GM23248 (cell line): ENCODE data around the gene PIAS2. TPM values are rescaled to one million over a fixed set of nuclear protein-coding genes. Genes with fewer than 3 reads are reported as not detected.
"Not testable (repeated sequence)": the region's sequence is repeated elsewhere in the genome, so short reads cannot be mapped to it uniquely, and the experiment has no call there.

Experiments
- DNase-seq: peaks from one replicate; pipeline ENCODE4 v3.0.0-alpha.2; 2015
- H2AFZ ChIP-seq: fragments of 200-600 bp; sonication (generic); 2 replicates; pipeline ENCODE4 v1.6.1; 2016; ENCODE audit warnings: antibody characterized with exemption
- H3F3A ChIP-seq: fragments of 200-600 bp; sonication (generic); 2 replicates; pipeline ENCODE4 v1.6.1; 2016; ENCODE audit warnings: mild to moderate bottlenecking, antibody characterized with exemption, mixed run types; ENCODE audit not compliant: insufficient read depth
- H3K27ac ChIP-seq: fragments of 200-600 bp; sonication (generic); 2 replicates; pipeline ENCODE4 v1.5.1; 2016; ENCODE audit warnings: mild to moderate bottlenecking
- H3K27me3 ChIP-seq: fragments of 200-600 bp; sonication (generic); replicated peaks from 2 replicates; pipeline ENCODE4 v1.6.1; 2016; ENCODE audit warnings: mild to moderate bottlenecking; ENCODE audit not compliant: insufficient read depth
- H3K36me3 ChIP-seq: fragments of 200-600 bp; sonication (generic); 2 replicates; pipeline ENCODE4 v1.6.1; 2016; ENCODE audit warnings: low read depth, mild to moderate bottlenecking
- H3K4me1 ChIP-seq: fragments of 200-600 bp; sonication (generic); 2 replicates; pipeline ENCODE4 v1.6.1; 2016; ENCODE audit warnings: mild to moderate bottlenecking; ENCODE audit not compliant: insufficient read depth
- H3K4me2 ChIP-seq: fragments of 200-600 bp; sonication (generic); one replicate; pipeline ENCODE4 v1.6.1; 2016; ENCODE audit warnings: mild to moderate bottlenecking; ENCODE audit not compliant: unreplicated experiment
- H3K4me3 ChIP-seq: fragments of 200-600 bp; sonication (generic); 2 replicates; pipeline ENCODE4 v1.5.1; 2016; ENCODE audit warnings: mild to moderate bottlenecking
- H3K79me2 ChIP-seq: fragments of 200-600 bp; sonication (generic); 2 replicates; pipeline ENCODE4 v1.6.1; 2016; ENCODE audit warnings: mild to moderate bottlenecking; ENCODE audit not compliant: insufficient read depth
- H3K9ac ChIP-seq: fragments of 200-600 bp; sonication (generic); 2 replicates; pipeline ENCODE4 v1.6.1; 2016; ENCODE audit warnings: mild to moderate bottlenecking
- H3K9me2 ChIP-seq: fragments of 200-600 bp; sonication (generic); 2 replicates; pipeline ENCODE4 v1.6.1; 2016; ENCODE audit warnings: mixed run types, mild to moderate bottlenecking, moderate library complexity; ENCODE audit not compliant: insufficient read depth
- H3K9me3 ChIP-seq: fragments of 200-600 bp; sonication (generic); one replicate; pipeline ENCODE4 v1.6.1; 2017; ENCODE audit warnings: low read depth
- H4K20me1 ChIP-seq: fragments of 200-600 bp; sonication (generic); 2 replicates; pipeline ENCODE4 v1.6.0; 2016; ENCODE audit not compliant: insufficient read depth
- EZH2 ChIP-seq: fragments of 200-600 bp; sonication (generic); IDR thresholded peaks from 2 replicates; pipeline ENCODE4 v1.6.1; 2018; ENCODE audit warnings: antibody characterized with exemption, mild to moderate bottlenecking; ENCODE audit not compliant: insufficient read depth, poor library complexity, severe bottlenecking
- EZH2phosphoT487 ChIP-seq: fragments of 200-600 bp; sonication (generic); IDR thresholded peaks from 2 replicates; pipeline ENCODE4 v1.6.1; 2018; ENCODE audit warnings: antibody characterized with exemption, moderate library complexity, mild to moderate bottlenecking, low read depth; ENCODE audit not compliant: insufficient read depth
- WGBS, 2 experiments: methylation state at CpG; one replicate each; pipeline ENCODE4 v1.1.6; 2015 to 2017; ENCODE audit warnings: low lambda C conversion rate in 2 of 2, low coverage in 1 of 2; ENCODE audit errors: missing lambda C conversion rate in 2 of 2; 5-methylcytosine and 5-hydroxymethylcytosine counted together
- in situ Hi-C: fragments of 300-500 bp; cut with MboI; formaldehyde crosslinking; loops from 2 replicates; pipeline ENCODE4 v1.15.0; 2020
- polyA plus RNA-seq: library from polyadenylated mRNA; unstranded; fragments of >200 nt; fragmentation: Nextera tagmentation; extraction: Ambion mirVana; gene quantifications from 2 replicates; pipeline ENCODE4 v1.2.1, GENCODE V29; 2016
- total RNA-seq: library from RNA; depleted of rRNA; stranded (reverse); fragments of >200 nt; shearing (Covaris generic); gene quantifications from 2 replicates; pipeline ENCODE4 v1.2.3, GENCODE V29; 2014

Gene PIAS2
- total and polyA plus RNA-seq, 2 experiments from 2014 or later, result 21.3 to 23.0 TPM

GRCh38 chr18:46832849-46833248, 84.5 kb downstream of the PIAS2 start:
- H3K4me2 ChIP-seq, result no peak overlapping the region
- no peaks in the 10 kb centered on the region for H3K9me3 ChIP-seq
- no peaks in the 10 kb centered on the region for H3K27me3 ChIP-seq
- no peak overlapping the region for H3K4me3 ChIP-seq
- H3K9me2 ChIP-seq, result no peaks in the 10 kb centered on the region
- in situ Hi-C loops, result no loop called here
- H3F3A ChIP-seq, result no peaks in the 10 kb centered on the region
- WGBS, 2 experiments, result 98 to 100% methylated on average over 2 of the region's 2 CpGs
- H3K9ac ChIP-seq, result no peak overlapping the region
- no peaks in the 10 kb centered on the region for H3K4me1 ChIP-seq
- H2AFZ ChIP-seq, result no peak overlapping the region
- no peak overlapping the region for H3K27ac ChIP-seq
- TF ChIP-seq EZH2 (no peak), EZH2phosphoT487 (no peak)
- DNase-seq, result no peak
- no peaks in the 10 kb centered on the region for H3K79me2 ChIP-seq
- peaks cover 20% of the 10 kb centered on the region; the same call in 1 of the 2 replicates for H3K36me3 ChIP-seq
- no peaks in the 10 kb centered on the region for H4K20me1 ChIP-seq

DNA sequence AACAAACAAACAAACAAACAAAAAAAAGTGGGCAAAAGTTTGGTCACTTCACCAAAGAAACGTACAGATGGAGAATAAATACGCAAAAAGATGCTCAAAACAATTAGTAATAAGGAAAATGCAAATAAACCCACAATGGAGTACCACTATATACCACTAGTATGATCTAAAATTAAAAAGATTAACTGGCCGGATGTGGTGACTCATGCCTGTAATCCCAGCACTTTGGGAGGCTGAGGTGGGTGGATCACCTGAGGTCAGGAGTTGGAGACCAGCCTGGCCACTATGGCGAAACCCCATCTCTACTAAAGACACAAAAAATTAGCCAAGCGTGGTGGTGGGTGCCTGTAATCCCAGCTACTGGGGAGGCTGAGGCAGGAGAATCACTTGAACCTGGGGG, 84.9 kb downstream of the PIAS2 start:
- H3K4me2 ChIP-seq, DNase-seq, H3K27ac ChIP-seq, in situ Hi-C loops, H4K20me1 ChIP-seq, H3K79me2 ChIP-seq, H3K4me1 ChIP-seq, H3F3A ChIP-seq, H3K9ac ChIP-seq, H3K4me3 ChIP-seq, H3K9me2 ChIP-seq, H2AFZ ChIP-seq, H3K27me3 ChIP-seq, H3K9me3 ChIP-seq: not testable (repeated sequence)
- H3K36me3 ChIP-seq, result peaks cover 24% of the 10 kb centered on the region; the same call in 1 of the 2 replicates
- 95 to 98% methylated on average over 5 of the region's 5 CpGs for WGBS, 2 experiments

DNA sequence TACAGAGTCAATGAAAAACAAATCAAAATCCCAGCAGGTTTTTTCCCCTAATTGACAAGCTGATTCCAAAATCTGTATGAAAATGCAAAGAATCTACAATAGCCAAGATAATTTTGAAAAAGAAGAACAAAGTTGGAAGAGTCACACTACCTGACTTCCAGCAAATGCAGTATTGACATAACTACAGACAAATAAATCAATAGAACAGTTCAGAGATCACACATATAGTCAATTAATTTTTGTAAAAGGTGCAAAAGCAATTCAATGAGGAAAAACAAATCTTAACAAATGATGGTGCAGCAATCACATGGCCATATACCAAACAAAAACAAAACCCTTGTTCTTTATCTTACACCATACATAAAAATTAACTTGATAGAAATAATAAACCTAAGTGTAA, 85.9 kb downstream of the PIAS2 start:
- Histone ChIP-seq H3K36me3 (peaks cover 31% of the 10 kb centered on the region), H3K4me1 (no peaks in the 10 kb centered on the region), H3F3A (no peaks in the 10 kb centered on the region), H3K27me3 (no peaks in the 10 kb centered on the region), H3K9ac (no peak overlapping the region), H3K9me2 (no peaks in the 10 kb centered on the region), H3K4me2 (no peak overlapping the region), H3K4me3 (no peak overlapping the region), H3K27ac (no peak overlapping the region), H2AFZ (no peak overlapping the region), H4K20me1 (no peaks in the 10 kb centered on the region), H3K79me2 (no peaks in the 10 kb centered on the region), H3K9me3 (no peaks in the 10 kb centered on the region)
- TF ChIP-seq EZH2phosphoT487, result no peak
- no peak for TF ChIP-seq EZH2
- no peak for DNase-seq
- in situ Hi-C loops, result no loop called here

DNA sequence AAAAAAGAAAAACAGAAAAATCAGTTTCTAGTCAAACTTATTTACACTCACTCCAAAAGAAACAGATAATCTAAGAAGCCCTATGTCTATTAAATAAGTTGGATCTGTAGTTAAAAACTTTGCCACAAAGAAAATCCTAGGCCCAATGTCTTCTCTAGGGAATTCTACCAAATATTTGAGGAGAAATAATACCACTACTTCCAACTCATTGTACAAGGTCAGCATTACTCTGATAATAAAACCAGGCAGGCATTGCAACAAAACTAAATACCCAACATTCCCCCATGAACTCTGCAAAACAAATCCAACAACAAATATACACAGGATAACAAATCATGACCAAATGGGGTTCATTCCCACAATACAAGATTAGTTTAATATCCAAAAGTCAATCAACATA, 86.7 kb downstream of the PIAS2 start:
- H3F3A ChIP-seq, result no peaks in the 10 kb centered on the region
- no peak for DNase-seq
- TF ChIP-seq EZH2phosphoT487, result no peak
- TF ChIP-seq EZH2, result no peak
- H3K4me1 ChIP-seq, result no peaks in the 10 kb centered on the region
- H3K27ac ChIP-seq, result no peak overlapping the region
- no peak overlapping the region for H3K4me3 ChIP-seq
- no peak overlapping the region for H3K4me2 ChIP-seq
- in situ Hi-C loops, result no loop called here
- no peaks in the 10 kb centered on the region for H4K20me1 ChIP-seq
- H3K9me2 ChIP-seq, result no peaks in the 10 kb centered on the region
- no peak overlapping the region for H3K9ac ChIP-seq
- no peak overlapping the region for H2AFZ ChIP-seq
- peaks cover 36% of the 10 kb centered on the region for H3K36me3 ChIP-seq
- no peaks in the 10 kb centered on the region for H3K79me2 ChIP-seq
- no peaks in the 10 kb centered on the region for H3K9me3 ChIP-seq
- H3K27me3 ChIP-seq, result no peaks in the 10 kb centered on the region

- in situ Hi-C loops, result no loop called here
- no peaks in the 10 kb centered on the region for H3K9me3 ChIP-seq
Measured at GRCh38 chr18:46829947-46830346, 87.4 kb downstream of the PIAS2 start.

More at GRCh38 chr18:46829947-46830346, 87.4 kb downstream of the PIAS2 start:
- no peak for DNase-seq
- no peaks in the 10 kb centered on the region for H3K27me3 ChIP-seq
- no peak overlapping the region for H3K9ac ChIP-seq
- no peaks in the 10 kb centered on the region for H3K79me2 ChIP-seq
- WGBS, 2 experiments, result 95 to 97% methylated on average over 1 of the region's 1 CpG
- H2AFZ ChIP-seq, result no peak overlapping the region
- peaks cover 36% of the 10 kb centered on the region for H3K36me3 ChIP-seq
- H4K20me1 ChIP-seq, result no peaks in the 10 kb centered on the region
- H3K9me2 ChIP-seq, result no peaks in the 10 kb centered on the region
- no peak overlapping the region for H3K4me3 ChIP-seq
- TF ChIP-seq EZH2phosphoT487, result no peak
- TF ChIP-seq EZH2, result no peak
- no peak overlapping the region for H3K4me2 ChIP-seq
- no peaks in the 10 kb centered on the region for H3F3A ChIP-seq
- H3K27ac ChIP-seq, result no peak overlapping the region
- H3K4me1 ChIP-seq, result no peaks in the 10 kb centered on the region
